GM10847 (cell line): ENCODE data around the gene CPNE7.

Source experiments
- POLR2A ChIP-seq: IDR thresholded peaks from 2 replicates; pipeline ENCODE4 v1.6.1; 2011; ENCODE audit not compliant: insufficient read length; ENCODE audit errors: extremely low read depth

The CPNE7 gene

GRCh38 chr16:89583895-89584644 lies 8.5 kb downstream of the CPNE7 start:
- TF ChIP-seq POLR2A: no peak

GRCh38 chr16:89584768-89585549 lies 9.4 kb downstream of the CPNE7 start:
- TF ChIP-seq POLR2A: no peak

- no peak for TF ChIP-seq POLR2A
Observed at GRCh38 chr16:89586218-89586617, 10.7 kb downstream of the CPNE7 start.

GRCh38 chr16:89586853-89587252 lies 11.3 kb downstream of the CPNE7 start:
- TF ChIP-seq POLR2A: no peak

GRCh38 chr16:89588413-89589109 lies 13.0 kb downstream of the CPNE7 start:
- no peak for TF ChIP-seq POLR2A

- TF ChIP-seq POLR2A: no peak
Observed at GRCh38 chr16:89589241-89589926, 13.8 kb downstream of the CPNE7 start.

- TF ChIP-seq POLR2A: no peak
Observed at GRCh38 chr16:89593841-89594240, 18.3 kb downstream of the CPNE7 start.

GRCh38 chr16:89595330-89596060 lies 19.9 kb downstream of the CPNE7 start:
- no peak for TF ChIP-seq POLR2A

GRCh38 chr16:89596061-89596689 lies 20.6 kb downstream of the CPNE7 start:
- no peak for TF ChIP-seq POLR2A

GRCh38 chr16:89596957-89597649 lies 21.5 kb downstream of the CPNE7 start:
- TF ChIP-seq POLR2A: no peak

- no peak for TF ChIP-seq POLR2A
Observed at GRCh38 chr16:89598199-89598598, 22.6 kb downstream of the CPNE7 start.

- no peak for TF ChIP-seq POLR2A
Observed at GRCh38 chr16:89599451-89599858, 23.9 kb downstream of the CPNE7 start.

GRCh38 chr16:89599902-89600301 lies 24.3 kb downstream of the CPNE7 start:
- no peak for TF ChIP-seq POLR2A

- no peak for TF ChIP-seq POLR2A
Observed at GRCh38 chr16:89600427-89600826, 24.9 kb downstream of the CPNE7 start.

GRCh38 chr16:89600956-89601355 lies 25.4 kb downstream of the CPNE7 start:
- no peak for TF ChIP-seq POLR2A
